ENCODE data around the gene INPP5A.

Gene INPP5A

GRCh38 chr10:132632851-132633684, 95.5 kb downstream of the INPP5A start:
- TF ChIP-seq ZNF70 (CRISPR knock-in tag; IDR thresholded peaks at IDR 0.05) (no peak), CSRNP3 (CRISPR knock-in tag; IDR thresholded peaks at IDR 0.05) (no peak), ZFP3 (CRISPR knock-in tag; IDR thresholded peaks at IDR 0.05) (no peak), TOX (CRISPR knock-in tag; IDR thresholded peaks at IDR 0.05; ENCODE audit: borderline replicate concordance) (no peak), ZFP30 (CRISPR knock-in tag; IDR thresholded peaks at IDR 0.05) (no peak), ESRRG (CRISPR knock-in tag; IDR thresholded peaks at IDR 0.05) (no peak), ISL1 (CRISPR knock-in tag; IDR thresholded peaks at IDR 0.05) (no peak), OSR1 (CRISPR knock-in tag; IDR thresholded peaks at IDR 0.05) (no peak), BACH2 (CRISPR knock-in tag; IDR thresholded peaks at IDR 0.05; ENCODE audit: borderline replicate concordance) (no peak), SNAI2 (CRISPR knock-in tag; IDR thresholded peaks at IDR 0.05) (no peak), TCF4 (CRISPR knock-in tag; IDR thresholded peaks at IDR 0.05; ENCODE audit: borderline replicate concordance) (no peak)
- TF ChIP-seq, protein P1, sequence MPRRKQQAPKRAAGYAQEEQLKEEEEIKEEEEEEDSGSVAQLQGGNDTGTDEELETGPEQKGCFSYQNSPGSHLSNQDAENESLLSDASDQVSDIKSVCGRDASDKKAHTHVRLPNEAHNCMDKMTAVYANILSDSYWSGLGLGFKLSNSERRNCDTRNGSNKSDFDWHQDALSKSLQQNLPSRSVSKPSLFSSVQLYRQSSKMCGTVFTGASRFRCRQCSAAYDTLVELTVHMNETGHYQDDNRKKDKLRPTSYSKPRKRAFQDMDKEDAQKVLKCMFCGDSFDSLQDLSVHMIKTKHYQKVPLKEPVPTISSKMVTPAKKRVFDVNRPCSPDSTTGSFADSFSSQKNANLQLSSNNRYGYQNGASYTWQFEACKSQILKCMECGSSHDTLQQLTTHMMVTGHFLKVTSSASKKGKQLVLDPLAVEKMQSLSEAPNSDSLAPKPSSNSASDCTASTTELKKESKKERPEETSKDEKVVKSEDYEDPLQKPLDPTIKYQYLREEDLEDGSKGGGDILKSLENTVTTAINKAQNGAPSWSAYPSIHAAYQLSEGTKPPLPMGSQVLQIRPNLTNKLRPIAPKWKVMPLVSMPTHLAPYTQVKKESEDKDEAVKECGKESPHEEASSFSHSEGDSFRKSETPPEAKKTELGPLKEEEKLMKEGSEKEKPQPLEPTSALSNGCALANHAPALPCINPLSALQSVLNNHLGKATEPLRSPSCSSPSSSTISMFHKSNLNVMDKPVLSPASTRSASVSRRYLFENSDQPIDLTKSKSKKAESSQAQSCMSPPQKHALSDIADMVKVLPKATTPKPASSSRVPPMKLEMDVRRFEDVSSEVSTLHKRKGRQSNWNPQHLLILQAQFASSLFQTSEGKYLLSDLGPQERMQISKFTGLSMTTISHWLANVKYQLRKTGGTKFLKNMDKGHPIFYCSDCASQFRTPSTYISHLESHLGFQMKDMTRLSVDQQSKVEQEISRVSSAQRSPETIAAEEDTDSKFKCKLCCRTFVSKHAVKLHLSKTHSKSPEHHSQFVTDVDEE (CRISPR knock-in tag; IDR thresholded peaks at IDR 0.05): no peak
- TF ChIP-seq, protein P2, sequence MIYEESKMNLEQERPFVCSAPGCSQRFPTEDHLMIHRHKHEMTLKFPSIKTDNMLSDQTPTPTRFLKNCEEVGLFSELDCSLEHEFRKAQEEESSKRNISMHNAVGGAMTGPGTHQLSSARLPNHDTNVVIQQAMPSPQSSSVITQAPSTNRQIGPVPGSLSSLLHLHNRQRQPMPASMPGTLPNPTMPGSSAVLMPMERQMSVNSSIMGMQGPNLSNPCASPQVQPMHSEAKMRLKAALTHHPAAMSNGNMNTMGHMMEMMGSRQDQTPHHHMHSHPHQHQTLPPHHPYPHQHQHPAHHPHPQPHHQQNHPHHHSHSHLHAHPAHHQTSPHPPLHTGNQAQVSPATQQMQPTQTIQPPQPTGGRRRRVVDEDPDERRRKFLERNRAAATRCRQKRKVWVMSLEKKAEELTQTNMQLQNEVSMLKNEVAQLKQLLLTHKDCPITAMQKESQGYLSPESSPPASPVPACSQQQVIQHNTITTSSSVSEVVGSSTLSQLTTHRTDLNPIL (CRISPR knock-in tag; IDR thresholded peaks at IDR 0.05; ENCODE audit: low read depth): no peak
- TF ChIP-seq, protein P3, sequence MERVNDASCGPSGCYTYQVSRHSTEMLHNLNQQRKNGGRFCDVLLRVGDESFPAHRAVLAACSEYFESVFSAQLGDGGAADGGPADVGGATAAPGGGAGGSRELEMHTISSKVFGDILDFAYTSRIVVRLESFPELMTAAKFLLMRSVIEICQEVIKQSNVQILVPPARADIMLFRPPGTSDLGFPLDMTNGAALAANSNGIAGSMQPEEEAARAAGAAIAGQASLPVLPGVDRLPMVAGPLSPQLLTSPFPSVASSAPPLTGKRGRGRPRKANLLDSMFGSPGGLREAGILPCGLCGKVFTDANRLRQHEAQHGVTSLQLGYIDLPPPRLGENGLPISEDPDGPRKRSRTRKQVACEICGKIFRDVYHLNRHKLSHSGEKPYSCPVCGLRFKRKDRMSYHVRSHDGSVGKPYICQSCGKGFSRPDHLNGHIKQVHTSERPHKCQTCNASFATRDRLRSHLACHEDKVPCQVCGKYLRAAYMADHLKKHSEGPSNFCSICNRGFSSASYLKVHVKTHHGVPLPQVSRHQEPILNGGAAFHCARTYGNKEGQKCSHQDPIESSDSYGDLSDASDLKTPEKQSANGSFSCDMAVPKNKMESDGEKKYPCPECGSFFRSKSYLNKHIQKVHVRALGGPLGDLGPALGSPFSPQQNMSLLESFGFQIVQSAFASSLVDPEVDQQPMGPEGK (CRISPR knock-in tag; IDR thresholded peaks at IDR 0.05; ENCODE audit: borderline replicate concordance): no peak
- TF ChIP-seq, protein P4, sequence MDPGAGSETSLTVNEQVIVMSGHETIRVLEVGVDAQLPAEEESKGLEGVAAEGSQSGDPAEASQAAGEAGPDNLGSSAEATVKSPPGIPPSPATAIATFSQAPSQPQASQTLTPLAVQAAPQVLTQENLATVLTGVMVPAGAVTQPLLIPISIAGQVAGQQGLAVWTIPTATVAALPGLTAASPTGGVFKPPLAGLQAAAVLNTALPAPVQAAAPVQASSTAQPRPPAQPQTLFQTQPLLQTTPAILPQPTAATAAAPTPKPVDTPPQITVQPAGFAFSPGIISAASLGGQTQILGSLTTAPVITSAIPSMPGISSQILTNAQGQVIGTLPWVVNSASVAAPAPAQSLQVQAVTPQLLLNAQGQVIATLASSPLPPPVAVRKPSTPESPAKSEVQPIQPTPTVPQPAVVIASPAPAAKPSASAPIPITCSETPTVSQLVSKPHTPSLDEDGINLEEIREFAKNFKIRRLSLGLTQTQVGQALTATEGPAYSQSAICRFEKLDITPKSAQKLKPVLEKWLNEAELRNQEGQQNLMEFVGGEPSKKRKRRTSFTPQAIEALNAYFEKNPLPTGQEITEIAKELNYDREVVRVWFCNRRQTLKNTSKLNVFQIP (CRISPR knock-in tag; IDR thresholded peaks at IDR 0.05; ENCODE audit: borderline replicate concordance, low read depth): no peak

DNA sequence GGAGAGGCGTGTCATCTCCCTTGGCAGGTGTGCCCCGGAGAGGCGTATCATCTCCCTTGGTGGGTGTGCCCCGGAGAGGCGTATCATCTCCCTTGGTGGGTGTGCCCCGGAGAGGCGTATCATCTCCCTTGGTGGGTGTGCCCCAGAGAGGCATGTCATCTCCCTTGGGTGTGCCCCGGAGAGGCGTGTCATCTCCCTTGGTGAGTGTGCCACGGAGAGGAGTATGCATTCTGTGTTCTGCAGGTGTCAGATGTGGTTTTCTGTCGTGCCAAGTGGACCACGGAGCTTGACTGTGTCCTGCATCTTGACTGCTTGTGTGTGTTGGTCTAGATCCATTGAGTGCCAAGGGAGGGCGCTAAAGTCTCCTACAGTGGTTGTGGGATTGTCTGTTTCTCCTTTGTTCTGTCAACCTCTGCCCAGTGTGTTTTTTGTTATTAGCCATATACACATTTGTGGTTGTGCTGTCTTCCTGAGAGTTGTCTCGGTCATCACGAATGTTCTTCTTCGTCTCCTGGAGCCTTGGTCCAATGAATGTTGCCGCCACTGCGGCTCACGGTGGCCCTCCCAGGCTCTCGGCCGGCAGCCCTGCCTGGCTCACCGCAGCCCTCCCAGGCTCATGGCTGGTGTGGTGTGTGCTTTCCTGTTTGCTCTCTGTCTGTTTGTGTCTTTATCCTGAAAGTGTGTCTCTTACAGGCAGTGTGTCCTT, 96.8 kb downstream of the INPP5A start:
- ATAC-seq: no peak
- TF ChIP-seq PPARA (CRISPR knock-in tag; IDR thresholded peaks at IDR 0.05; ENCODE audit: borderline replicate concordance): no peak
- TF ChIP-seq ZNF8 (CRISPR knock-in tag; IDR thresholded peaks at IDR 0.05): no peak
- no peak for TF ChIP-seq ZNF565 (CRISPR knock-in tag; conservative IDR thresholded peaks at IDR 0.05; ENCODE audit: low read depth)
- no peak for TF ChIP-seq OSR1 (CRISPR knock-in tag; IDR thresholded peaks at IDR 0.05)
- no peak for TF ChIP-seq ARNTL (CRISPR knock-in tag; IDR thresholded peaks at IDR 0.05; ENCODE audit: borderline replicate concordance, low read depth)
- no peak for TF ChIP-seq CSRNP3 (CRISPR knock-in tag; IDR thresholded peaks at IDR 0.05)
- TF ChIP-seq, protein P3 (CRISPR knock-in tag; IDR thresholded peaks at IDR 0.05; ENCODE audit: borderline replicate concordance): no peak
- TF ChIP-seq ESRRG (CRISPR knock-in tag; IDR thresholded peaks at IDR 0.05): no peak

More at GRCh38 chr10:132632851-132633684, 95.5 kb downstream of the INPP5A start:
- ATAC-seq: peak; percentile 12; the same call in 1 of the 3 replicates

All from SK-N-SH treated with all-trans-retinoic acid at 6 μM for 48 hours (cell line).